DMS53 treated with DMSO at 0.1 percent for 48 hours (cell line): ENCODE results near the gene ADAMTS14.

Experiments used
- DNase-seq: peaks from one replicate; lab custom pipeline; 2025; ENCODE audit not compliant: unreplicated experiment; lab: John Stamatoyannopoulos, UW

The ADAMTS14 gene

DNA sequence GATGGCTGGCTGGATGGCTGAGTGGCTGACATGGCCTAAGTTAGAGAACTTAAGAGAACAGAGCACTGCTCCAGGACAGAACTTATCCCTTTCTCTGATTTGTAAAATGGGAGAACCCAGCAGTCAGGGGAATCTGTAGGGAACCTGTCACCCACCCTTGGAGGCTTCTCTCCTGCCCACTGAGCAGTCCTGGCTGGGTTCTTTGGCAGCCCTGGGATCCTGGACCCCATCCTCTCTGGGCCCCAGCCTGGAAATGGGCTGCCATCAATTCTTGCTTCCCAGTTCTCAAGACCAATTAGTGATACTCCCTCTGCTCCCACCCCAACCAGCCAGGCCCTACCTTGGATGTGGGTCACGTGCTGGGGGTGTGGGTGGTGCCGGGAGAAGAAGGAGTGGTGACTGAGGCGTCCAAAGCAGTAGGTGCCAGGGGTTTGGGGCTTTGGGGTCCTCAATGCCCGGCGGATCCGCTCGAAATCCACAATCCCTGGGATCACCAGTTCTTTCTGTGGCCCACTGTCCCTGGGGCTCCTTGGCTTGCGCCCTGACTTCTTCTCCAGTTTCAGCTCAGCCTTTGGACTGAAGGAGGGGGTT, 109.2 kb downstream of the ADAMTS14 start:
- DNase-seq = no peak

DNA sequence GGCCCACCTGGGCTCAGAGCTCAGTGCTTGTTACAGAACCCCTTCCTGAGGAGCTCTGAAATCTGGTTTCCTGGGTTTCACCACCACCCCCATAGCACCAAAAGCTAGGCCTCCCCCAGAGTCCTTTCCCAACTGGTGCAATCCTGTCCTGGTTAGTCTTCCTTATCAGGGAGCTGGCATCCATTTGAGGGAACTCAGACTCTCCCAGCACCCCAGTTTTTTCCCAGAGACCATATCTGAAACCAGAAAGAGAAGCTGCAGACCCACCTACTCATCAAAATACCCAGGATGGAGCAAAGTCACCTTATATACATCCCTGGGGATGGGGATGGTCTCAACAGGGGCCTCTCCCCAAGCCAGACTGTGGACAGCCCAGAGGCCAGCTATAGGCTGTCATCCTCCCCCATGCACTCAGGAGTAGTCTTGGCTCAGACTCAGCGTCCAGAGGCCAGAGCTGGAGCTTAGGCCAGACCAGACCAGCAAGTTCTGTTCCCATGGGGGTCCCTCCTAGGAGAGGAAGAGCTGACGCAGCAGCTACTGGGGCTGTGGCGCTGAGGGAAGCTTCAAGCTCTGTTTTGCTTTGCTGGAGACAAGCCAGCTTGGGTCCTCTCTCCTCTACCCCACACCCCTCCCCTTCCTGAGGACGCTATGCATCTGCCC, 109.9 kb downstream of the ADAMTS14 start:
- DNase-seq = no peak

DNA sequence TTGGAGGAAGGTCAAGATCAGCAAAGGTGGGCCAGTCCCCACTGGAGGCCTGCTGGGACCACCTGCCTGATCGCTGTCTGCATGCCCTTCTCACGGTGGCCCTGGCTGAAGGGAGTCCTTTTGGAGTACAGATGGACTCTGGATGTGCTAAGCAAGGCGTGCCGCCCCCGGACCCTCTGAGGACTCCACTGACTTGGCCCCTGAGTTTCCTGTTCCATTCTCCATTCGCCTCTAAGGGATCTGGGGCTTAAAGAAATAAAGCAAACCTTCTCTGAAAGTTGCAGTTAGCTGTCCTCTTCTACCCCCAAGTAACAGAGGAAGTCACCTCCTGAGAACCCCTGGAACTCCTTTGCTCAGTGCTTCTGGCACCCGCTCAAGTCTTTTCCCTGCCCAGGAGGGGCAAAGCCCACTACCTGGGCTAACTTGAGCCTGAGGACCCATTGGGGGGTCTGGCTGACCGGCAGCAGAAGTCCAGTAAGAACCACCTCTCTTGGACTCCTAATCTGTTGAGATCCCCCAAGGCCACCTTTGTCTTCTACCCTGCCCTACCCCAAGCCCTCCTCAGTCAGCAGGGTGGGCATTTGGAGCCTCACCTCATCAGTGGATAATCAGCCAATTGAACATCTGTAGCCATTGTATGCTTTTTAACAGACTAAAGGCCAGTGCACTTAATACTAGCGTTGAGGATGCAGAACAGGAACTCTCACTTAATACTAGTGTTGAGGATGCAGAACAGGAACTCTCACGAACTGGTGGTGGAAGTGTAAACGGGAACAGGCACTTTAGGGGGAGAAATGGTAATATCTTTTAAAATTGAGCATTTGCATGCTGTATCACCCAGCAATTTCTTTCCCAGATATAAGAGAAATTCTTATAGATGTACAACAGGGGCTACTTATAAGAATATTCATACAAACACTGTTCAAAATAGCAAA, 110.7 kb downstream of the ADAMTS14 start:
- DNase-seq = no peak

- no peak for DNase-seq
Observed at GRCh38 chr10:70784016-70784415, 111.7 kb downstream of the ADAMTS14 start.

- DNase-seq = no peak
Observed at GRCh38 chr10:70784471-70784870, 112.2 kb downstream of the ADAMTS14 start.

DNA sequence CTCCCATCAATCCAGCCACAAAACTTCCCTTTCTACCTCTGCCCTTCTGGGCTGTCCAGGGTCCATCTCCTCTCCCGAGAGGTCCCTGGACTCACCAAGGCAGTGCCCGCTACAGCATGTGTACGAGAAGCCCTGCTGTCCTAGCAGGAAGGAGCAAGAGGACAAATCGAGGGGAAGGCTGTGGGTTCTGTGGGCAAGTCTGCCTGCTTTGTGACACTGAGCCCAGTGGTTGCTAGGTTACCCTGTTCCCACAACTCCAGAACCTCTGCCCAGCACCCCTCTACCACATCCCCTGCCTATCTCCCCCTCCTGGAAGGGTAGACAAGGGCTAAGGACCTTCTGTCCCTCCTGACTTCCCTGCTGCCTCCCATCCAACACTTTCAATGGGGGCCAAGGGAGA, 112.9 kb downstream of the ADAMTS14 start, which contains the start of gene TBATA:
TSS of gene TBATA (minus strand) at position 188 of the 400 bp plus-strand sequence. CDS start 1,998 bp downstream, outside the sequence.
- no peak for DNase-seq

DNA sequence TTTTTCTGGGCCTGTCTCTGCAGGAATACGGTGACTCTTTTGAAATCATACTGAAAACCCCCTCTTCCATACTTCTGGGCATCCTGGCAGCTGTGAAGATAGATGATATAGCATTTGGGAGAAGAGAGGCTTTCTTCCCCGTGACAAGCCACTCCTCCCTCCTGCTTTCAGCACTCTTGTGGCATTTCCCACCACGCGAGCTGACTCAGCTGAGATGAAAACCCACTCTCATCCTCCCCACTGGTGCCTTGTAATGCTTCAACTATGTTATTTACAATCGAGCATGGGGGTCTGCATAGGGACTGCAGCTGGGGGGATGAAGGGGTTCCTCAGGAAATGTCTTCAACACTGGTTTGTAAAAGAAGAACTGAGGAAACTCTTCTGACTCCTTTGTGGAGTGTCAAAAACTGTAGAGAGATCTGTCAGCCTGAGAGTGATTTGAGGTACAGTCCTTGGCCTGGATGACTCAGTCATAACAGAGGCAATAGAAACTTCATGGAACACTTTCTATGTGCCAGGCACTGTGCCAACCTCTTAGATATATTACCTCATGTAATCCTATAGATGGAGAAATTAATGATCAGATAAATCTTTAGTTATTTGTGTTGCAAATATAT, 114.6 kb downstream of the ADAMTS14 start:
- DNase-seq = no peak

GRCh38 chr10:70791386-70792039, 119.2 kb downstream of the ADAMTS14 start:
- DNase-seq = no peak

DNA sequence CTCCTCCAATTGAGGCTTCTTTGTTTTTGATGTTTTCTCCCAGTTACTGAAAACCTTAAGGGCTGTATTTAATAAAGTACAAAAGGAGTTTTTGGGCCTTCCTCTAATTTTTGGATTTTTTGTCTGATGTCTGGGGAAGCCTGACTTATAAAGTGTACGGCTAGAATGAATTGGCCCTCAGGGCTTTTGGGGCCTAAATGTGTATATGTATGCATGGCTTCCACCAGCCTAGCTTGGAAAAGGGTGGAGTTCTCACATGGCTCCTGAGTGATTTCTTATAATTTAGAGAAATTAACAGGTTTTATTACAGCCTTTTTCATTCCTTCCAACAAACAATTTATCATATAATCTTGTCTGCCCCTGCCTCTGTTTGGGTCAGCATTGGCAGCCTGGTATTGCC, 123.3 kb downstream of the ADAMTS14 start:
- DNase-seq = no peak

- DNase-seq = no peak
Observed at GRCh38 chr10:70797840-70798239, 125.5 kb downstream of the ADAMTS14 start.

DNA sequence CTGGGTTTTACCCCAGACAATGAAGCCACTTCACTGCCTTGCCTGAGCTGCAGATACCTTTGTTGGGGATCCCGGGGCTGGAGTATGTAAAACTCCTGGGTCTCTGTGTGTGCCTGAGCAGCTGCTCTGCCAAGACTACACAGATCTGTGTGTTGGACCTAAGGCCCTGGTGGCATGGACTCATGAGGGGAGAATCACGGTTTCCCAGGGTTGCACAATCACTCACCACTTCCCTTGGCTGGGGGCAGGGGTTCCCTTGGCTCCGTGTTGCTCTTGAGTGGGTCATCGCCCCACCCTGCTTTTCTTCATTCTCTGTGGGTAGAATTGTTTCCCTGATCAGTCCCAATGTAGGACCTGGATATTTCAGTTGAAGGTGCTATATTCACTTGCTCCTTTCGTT, 126.8 kb downstream of the ADAMTS14 start:
- no peak for DNase-seq

DNA sequence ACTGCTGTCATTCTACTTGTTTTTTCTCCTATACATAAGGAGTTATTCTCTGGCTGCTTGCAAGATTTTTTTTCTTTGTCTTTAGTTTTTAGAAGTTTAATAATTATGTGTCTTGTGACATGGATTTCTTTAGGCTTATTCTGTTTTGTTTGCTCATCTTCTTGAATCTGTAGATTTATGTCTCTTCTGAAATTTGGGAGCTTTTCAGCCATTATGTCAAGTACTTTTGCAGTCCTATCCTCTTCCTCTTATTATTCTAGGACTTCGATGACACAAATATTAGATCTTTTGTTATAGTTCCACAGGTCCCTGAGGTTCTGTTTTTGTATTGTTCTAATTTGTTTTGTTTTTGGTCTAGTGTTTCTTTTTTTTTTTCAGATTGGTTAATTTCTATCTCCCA, 129.5 kb downstream of the ADAMTS14 start:
- no peak for DNase-seq

DNA sequence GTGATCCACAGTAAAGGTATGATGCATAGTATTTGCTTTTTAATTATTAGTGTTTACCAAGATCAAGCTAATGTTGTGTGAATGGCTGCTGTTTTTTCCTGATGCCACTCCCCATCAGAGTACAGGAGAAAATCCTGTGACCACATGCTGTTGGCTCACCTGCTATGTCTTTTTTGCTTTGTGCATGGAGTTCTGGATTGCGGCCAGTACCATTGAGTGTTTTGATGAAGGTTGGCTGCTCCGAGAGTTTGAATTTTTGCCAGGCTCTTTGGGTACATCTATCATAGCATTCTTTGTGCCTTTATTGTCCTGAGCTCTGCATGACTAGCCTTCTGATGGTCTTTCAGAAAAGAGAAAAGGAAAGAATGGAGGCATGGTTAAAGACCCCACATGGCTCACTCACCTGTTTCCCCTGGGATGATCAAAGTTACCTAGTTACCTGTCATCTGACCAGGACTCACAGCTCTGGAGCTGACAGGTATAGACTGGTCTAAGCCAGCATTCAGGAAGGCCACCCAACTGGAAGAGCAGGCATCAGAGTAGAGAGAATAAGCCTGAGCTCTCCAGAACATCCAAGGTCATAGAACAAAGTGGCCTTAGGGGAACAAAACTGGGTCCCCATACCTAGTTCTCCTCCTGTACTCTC, 131.6 kb downstream of the ADAMTS14 start:
- DNase-seq = peak; percentile 70

GRCh38 chr10:70804421-70804808, 132.1 kb downstream of the ADAMTS14 start:
- DNase-seq = peak; percentile 70

DNA sequence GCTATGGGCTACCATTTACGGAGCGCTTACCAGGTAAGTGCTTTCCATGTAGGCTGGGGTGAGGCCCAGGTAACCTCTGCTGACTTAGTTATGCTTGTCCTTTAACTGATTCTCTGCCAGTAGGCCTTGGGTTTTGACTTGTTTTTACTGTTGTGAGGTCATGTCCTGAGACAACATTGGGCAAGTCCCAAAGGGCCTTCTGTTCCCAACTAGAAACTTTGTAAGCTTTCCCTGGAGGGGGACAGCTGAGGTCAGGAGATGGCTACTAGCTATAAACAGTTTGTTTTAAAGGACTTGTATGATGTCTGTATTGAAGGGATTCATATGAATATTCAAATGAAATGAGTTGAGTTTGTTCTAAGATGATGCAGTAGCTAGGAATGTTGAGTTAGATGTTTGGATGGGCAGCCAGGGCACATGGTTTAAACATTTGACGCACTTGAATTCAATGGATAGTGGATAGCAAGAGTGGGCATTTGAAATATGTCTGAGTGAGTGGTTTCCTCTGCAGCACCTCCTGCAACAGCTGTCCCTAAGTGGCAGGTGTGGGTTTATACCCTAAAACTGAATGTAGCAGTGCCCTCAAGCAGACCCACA, 133.4 kb downstream of the ADAMTS14 start:
- DNase-seq = no peak

GRCh38 chr10:70806841-70807240, 134.5 kb downstream of the ADAMTS14 start:
- DNase-seq = no peak

DNA sequence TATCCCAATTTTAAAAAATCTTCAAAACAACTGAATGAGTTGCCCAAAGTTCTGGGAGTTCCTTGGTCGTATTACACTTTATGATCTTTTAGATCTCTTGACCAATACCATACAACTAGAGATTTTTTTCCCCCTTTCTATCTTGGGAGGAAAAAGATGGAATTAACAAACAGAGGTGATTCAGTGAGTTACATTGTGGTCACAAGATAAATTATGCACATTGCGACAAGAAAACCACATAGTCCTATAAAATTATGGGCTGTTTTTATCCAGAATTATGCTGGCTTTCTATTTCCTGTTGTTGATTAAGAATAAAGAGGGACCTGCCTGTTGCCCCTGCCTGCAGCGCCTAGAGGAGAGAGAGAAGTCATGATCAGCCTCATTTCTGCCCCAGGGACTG, 135.2 kb downstream of the ADAMTS14 start:
- DNase-seq = no peak

DNA sequence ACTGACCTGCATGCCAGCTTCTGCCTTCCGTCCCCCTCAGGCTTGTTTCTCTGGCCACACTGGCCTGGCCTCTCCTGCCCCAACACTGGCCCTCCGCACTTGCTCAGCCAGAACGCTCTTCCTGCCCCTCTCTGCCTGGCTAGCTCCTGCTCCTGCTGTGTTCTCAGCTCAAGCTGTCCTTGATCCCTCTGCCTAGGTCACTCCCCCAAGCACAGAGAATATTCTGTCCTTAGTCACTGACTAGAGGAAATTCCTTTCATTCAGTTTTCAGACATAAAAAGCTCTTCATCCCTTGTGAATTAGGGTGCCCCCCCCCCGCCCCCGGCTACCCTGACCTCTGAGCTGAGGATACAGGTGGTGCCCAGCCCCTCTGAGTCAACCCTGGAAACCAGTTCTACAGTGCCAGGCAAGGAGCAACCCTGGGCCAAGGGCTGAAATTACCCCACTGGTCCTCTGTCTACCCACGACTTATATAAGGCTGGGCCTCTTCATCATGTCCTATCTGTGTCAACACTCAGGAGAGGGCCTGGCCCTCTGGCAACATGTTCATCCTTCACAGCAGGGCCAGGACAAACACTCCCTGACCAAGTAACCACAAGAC, 136.8 kb downstream of the ADAMTS14 start:
- DNase-seq = no peak

DNA sequence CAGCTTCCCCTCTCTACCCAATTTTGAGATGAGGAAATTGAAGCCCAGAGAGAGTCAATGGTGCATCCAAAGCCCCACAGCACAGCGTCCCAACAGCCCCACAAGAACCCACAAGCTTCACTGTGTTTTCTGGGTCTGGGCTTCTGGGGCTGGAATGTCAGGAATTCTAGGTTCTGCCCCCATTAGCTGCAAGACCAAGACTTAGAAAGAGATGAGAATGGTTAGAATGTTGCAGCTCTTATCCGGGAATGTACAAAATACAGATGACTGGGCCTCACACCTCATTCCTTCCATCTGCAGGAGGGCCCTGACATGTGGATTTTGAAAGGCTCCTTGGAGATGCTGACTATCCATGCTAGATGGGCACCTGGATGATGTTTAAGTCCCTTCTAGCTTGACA, 137.4 kb downstream of the ADAMTS14 start:
- DNase-seq = no peak

- DNase-seq = no peak
Observed at GRCh38 chr10:70810967-70811366, 138.7 kb downstream of the ADAMTS14 start.
